HG02678 (cell line): ENCODE data around the gene SFI1.
"Not testable (repeated sequence)": the region's sequence is repeated elsewhere in the genome, so short reads cannot be mapped to it uniquely, and the experiment has no call there.

Source experiments
- ATAC-seq: cut with Tn5 transposase; IDR thresholded peaks from one replicate; pipeline ENCODE4 v1.9.1; 2021; ENCODE audit warnings: mild to moderate bottlenecking, moderate library complexity; ENCODE audit not compliant: unreplicated experiment

Gene SFI1

GRCh38 chr22:31540166-31540565 lies 43.8 kb downstream of the SFI1 start:
- not testable (repeated sequence) for ATAC-seq

GRCh38 chr22:31540966-31541365 lies 44.6 kb downstream of the SFI1 start:
- ATAC-seq: no peak

GRCh38 chr22:31544481-31545480 lies 48.4 kb downstream of the SFI1 start:
- no peak for ATAC-seq

DNA sequence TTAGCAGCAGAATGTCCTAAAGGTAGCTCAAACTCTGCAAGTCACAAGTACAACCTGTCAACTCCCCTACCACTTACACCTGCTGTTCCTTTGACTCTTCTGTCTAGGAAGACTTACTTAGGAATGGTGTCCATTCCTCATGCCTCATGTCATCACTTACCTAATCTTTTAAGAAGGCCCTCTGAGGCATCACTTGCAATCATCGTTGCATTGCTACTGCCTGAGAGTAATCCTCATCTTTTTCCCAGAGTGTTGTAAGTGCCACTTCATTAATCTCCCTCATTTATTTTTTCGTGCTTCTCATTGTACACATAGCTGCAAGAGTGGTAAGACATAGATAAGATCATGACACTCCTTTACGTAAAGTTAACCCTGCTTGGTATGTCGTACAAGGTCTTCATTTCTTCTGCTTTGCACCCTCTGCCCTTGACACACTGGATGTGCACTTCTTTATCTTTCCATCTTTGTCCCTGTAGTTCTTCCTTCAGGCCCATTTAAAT lies 54.6 kb downstream of the SFI1 start:
- ATAC-seq: no peak

GRCh38 chr22:31556627-31557203 lies 60.4 kb downstream of the SFI1 start:
- no peak for ATAC-seq

DNA sequence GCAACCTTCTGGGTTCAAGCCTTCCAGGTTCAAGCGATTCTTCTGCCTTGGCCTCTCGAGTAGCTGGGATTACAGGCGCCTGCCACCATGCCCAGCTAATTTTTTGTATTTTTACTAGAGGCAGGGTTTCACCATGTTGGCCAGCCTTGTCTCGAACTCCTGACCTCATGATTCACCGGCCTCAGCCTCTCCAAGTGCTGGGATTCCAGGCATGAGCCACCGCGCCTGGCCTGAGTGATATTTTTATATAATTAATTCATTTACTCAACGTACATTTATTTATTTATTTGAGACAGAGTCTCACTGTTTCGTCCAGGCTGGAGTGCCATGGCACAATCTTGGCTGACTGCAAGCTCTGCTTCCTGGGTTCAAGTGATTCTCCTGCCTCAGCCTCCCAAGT lies 62.2 kb downstream of the SFI1 start:
- ATAC-seq: not testable (repeated sequence)

DNA sequence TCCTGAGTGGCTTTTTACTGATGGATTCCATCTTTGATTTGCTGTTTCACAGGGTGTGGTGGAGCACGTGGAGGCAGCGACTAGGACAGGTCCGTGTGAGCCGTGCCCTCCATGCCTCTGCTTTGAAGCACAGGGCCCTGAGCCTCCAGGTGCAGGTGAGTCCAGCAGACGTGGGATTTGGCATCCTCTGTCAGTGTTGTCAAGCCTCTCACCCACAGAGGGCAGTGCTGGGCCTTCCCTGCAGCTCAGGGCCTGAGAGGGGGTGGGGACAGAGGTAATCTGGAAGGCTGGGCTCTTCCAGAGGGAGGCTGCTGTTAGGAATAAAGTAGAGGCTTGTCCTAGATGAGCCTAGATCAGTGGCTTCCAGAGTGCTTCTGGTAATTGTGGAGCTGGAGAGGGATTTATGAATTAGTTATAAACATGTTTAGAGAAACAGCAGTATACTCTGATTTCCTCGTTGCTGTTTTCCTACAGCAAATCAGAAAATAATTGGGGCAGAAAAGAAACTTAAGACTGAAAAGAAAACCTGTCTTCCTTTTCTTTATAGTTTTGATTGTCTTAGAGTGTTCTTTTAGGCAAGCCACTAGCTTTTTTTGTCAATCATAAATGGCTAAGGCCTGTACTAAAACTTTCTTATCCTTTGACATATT lies 65.0 kb downstream of the SFI1 start:
- ATAC-seq: no peak

DNA sequence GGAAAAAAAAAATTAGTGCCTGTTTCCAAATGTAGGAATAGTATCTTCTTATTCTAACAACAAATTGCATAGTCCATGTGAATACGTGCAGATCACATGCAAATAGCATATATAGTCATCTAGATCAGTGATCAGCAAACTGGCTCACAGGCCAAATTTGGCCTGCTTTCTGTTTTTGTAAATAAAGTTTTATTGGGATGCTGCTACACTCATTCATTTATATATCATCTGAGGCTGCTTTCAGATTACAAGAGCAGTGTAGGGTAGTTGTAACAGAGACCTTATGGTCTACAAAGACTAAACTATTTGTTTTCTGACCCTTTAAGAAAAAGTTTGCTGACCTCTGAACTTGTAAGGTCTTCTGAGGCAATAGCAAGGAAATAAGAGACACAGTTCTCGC lies 65.6 kb downstream of the SFI1 start:
- ATAC-seq: no peak

DNA sequence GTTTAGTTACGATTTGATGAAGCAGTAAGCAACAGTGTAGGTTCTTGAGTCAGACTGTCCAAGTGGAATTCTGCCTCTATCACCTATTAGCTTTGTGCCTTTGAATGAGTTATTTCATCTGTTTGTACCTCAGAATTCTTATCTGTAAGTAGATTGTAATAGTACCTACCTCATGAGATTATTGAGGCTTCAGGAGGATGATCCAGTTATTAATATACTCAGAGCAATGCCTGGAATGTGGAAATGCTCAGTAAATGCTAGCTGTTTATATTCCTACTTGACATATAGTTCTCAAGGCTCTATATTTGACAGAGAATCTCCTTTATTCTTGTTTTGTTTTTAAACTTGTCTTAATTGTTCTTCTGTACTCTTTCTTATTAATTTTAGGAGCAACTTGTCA lies 70.1 kb downstream of the SFI1 start:
- ATAC-seq: no peak

GRCh38 chr22:31567196-31567595 lies 70.9 kb downstream of the SFI1 start:
- ATAC-seq: no peak

DNA sequence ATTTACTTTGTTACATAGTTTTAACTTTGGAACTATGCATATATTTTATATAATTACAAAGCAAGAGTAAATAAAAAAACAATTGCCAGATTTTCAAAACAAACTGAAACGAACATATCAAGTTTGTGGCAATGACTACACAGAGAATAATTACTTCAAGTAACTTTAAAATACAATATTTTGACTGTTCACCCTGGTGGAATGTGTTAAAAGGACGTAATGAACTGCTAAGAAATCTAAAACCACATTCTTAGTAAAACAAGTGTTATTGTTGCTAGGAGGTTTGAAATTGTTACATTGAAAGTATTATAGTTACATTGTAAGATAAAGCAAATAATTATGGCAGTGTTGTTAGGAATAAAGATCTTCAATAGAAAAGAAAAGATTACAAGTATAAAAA lies 71.4 kb downstream of the SFI1 start:
- no peak for ATAC-seq

- ATAC-seq: no peak
Measured at GRCh38 chr22:31569126-31569525, 72.8 kb downstream of the SFI1 start.

GRCh38 chr22:31572939-31573338 lies 76.6 kb downstream of the SFI1 start:
- no peak for ATAC-seq

GRCh38 chr22:31574055-31574670 lies 77.8 kb downstream of the SFI1 start:
- no peak for ATAC-seq

DNA sequence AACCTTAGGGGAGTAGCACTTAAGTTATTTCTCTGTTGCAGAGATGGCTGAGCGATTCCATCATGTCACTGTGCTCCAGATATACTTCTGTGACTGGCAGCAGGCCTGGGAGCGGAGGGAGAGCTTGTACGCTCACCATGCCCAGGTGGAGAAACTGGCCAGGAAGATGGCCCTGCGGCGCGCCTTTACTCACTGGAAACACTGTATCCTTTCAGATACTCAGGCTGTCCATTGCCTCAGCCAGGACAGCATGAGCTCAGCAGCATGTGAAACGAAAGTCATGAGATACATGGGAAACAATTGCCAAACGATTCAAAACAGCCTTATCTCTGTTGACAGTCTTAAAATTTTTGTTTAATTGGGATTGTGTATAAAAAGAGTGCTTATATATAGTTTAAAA lies 78.9 kb downstream of the SFI1 start:
- ATAC-seq: no peak

DNA sequence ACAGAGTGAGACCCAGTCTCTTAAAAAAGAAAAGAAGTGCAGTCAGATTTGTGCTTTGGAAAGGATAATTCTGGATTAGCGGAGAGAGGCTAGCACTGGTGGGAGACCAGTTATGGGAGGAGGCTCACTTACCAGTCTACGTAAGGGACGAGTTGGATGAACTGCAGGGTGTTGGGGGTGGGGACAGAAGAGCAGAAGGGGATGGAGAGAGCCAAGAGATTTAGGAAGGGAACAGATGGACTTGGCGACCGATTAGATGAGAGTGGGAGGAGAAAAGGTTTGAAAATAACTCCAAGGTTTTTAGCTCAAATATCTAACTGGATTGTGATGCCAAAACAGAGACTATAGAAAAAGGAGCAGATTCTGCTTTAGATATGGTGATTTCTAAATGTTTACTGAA lies 81.4 kb downstream of the SFI1 start:
- ATAC-seq: no peak

DNA sequence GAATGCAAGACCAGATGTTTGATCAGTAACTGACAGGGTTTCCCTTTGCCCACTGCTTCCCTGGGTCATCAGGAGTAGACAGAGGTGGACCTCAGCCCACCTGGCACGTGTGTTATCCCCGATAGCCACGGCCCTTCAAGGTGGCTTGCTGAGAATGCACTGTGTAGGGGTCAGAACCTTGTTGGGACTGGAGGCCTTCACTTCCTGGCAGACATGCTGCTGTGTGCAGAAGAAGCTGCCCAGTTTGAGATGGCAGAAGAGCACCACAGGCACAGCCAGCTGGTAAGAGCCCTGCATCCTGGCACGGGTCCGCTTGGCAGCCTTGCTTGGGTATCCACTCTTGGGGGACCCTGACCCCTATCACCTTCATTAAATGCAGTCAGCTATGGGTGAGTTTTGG lies 81.8 kb downstream of the SFI1 start:
- ATAC-seq: no peak

GRCh38 chr22:31579835-31580242 lies 83.5 kb downstream of the SFI1 start:
- no peak for ATAC-seq

DNA sequence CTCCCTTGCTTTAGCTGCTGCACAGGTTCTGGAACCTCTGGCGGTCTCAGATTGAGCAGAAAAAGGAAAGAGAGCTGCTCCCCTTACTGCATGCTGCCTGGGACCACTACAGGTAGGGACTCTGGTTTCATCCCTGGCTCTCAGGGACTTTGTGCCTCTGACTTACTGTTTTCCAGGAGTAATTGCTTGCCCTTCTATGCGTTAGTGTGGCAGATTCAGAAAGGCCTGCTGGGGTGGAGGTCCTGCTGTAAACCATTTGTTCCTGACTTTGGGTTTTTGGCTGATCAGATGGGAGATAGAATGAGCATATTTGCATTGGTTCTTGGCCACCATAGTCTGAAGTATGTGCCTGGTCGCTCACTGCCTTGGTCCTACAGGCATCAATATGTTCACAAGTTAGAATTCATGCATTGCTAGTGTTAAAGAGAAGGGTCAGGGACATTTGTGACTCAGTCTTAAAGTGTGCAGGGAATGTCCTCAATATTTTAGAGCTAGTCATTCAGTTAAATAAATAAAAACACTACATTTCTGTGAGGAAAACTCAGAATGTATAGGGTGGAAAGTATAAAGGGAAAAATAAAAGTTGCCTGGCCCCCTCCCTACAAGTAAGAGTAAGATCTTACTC lies 87.6 kb downstream of the SFI1 start:
- ATAC-seq: no peak

DNA sequence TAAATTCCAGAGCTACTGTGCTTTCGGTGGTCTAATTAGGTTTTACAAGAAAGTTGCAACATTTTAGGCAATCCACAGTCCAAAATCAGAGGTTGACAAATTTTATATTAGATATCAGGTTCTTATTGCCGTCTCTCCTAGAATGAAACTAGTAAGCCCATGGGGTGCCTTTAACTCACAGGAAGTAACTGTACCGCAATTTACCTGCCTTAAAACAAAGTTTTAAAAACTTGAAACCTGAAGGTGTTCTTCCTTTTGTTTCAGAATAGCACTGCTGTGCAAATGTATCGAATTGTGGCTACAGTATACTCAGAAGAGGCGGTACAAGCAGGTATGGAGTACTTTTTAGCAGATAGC lies 88.4 kb downstream of the SFI1 start:
- ATAC-seq: no peak
